ENCODE data around the gene RPH3AL.

GRCh38 chr17:332558-333322, 19.9 kb downstream of the RPH3AL start:
- TF ChIP-seq POLR2A (IDR thresholded peaks at IDR 0.05) (no peak), CTCF (IDR thresholded peaks at IDR 0.05) (no peak)

Measured in gastroesophageal sphincter (tissue), 3 donors.